AG09309 (cell line): ENCODE results near the gene SLC9A8.

Source experiments
- DNase-seq: peaks from one replicate; pipeline ENCODE4 v3.0.0-alpha.2; 2010; ENCODE audit warnings: low read depth
- H3K4me3 ChIP-seq: 2 replicates; pipeline ENCODE4 v1.5.1; 2011; ENCODE audit warnings: mild to moderate bottlenecking, low read depth, low read length, moderate library complexity; ENCODE audit not compliant: control insufficient read depth
- TF ChIP-seq, protein P1 (sequence below): IDR thresholded peaks from 2 replicates; pipeline ENCODE4 v1.5.1; 2011; ENCODE audit warnings: mild to moderate bottlenecking, low read depth, low read length, inconsistent platforms; ENCODE audit not compliant: insufficient read depth, control insufficient read depth; ENCODE audit errors: missing control alignments

SLC9A8 gene

DNA sequence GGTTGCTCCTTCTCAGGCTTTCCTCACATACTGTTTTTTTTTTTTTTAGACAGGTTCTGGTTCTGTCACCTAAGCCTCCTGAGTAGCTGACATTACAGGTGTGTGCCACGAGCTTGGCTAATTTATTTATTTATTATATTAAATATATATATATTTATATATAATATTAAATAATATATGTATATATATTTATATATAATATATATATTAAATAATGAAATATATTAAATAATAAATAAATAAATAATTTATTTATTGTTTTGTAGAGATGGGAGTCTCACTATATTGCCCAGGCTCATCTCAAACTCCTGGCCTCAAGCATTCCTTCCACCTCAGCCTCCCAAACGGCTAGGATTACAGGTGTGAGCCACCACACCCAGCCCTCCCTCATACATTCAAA lies 28.3 kb upstream of the SLC9A8 start:
- TF ChIP-seq, protein P1, sequence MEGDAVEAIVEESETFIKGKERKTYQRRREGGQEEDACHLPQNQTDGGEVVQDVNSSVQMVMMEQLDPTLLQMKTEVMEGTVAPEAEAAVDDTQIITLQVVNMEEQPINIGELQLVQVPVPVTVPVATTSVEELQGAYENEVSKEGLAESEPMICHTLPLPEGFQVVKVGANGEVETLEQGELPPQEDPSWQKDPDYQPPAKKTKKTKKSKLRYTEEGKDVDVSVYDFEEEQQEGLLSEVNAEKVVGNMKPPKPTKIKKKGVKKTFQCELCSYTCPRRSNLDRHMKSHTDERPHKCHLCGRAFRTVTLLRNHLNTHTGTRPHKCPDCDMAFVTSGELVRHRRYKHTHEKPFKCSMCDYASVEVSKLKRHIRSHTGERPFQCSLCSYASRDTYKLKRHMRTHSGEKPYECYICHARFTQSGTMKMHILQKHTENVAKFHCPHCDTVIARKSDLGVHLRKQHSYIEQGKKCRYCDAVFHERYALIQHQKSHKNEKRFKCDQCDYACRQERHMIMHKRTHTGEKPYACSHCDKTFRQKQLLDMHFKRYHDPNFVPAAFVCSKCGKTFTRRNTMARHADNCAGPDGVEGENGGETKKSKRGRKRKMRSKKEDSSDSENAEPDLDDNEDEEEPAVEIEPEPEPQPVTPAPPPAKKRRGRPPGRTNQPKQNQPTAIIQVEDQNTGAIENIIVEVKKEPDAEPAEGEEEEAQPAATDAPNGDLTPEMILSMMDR: no peak

DNA sequence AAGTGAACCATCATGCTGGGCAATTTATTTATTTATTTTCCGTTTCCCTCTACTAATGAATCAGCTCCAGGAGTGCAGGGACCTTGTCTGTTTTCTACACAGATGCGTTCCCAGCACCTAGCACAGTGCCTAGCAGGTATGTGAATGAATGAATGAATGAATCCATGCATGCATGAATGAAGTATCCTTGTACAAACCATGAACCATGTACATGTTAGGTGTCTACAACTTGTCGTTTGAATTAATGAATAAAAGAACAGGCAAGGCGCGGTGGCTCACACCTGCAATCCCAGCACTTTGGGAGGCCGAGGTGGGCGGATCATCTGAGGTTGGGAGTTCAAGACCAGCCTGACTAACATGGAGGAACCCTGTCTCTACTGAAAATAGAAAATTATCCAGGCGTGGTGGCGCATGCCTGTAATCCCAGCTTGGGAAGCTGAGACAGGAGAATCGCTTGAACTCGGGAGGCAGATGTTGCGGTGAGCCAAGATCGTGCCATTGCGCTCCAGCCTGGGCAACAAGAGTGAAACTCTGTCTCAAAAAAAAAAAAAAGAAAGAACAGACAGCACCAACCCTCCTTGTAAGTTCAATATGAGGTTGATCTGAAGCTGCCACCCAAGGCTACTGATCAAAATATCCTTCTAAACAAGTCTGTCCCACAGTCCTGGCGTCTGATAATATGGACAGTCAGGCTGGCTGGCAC lies 27.3 kb upstream of the SLC9A8 start:
- TF ChIP-seq, protein P1: no peak
- H3K4me3 ChIP-seq: no peak overlapping the region
- DNase-seq: no peak

More for the DNA sequence above, 28.3 kb upstream of the SLC9A8 start:
- DNase-seq: no peak
- no peak overlapping the region for H3K4me3 ChIP-seq

DNA sequence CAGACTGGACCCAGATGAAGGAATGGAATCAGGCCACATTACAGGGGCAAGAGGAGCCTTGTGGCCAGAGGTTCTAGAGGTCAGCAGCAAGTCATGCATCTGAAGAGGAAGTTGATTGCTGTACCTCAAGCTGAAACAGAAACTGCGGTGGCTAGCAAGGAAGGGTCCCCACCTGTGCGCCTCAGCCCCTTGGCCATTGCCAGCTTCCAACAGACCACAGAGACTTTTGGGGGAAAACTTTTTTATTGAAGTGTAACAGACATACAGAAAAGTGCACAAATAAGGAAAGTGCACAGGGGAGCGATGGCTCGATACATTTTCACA lies 26.8 kb upstream of the SLC9A8 start:
- DNase-seq: no peak
- H3K4me3 ChIP-seq: no peak overlapping the region
- TF ChIP-seq, protein P1: no peak

DNA sequence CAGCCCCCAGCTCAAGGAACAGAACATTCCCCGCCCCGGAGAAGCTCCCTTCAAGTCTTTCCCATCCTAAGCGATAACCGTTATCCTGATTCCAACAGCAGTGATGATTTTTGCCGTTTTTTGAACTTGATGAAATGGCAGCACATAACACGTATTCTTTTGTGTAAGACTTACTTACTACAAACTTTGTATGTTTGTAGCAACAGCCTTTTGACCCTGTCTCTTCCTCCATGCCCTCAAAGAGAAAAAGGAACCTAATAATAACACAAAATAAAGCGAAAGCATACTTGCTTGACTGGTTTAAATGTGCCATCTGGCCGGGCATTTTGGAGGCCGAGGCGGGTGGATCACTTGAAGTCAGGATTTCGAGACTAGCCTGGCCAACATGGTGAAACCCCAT lies 26.4 kb upstream of the SLC9A8 start:
- DNase-seq: no peak
- H3K4me3 ChIP-seq: no peak overlapping the region
- TF ChIP-seq, protein P1: no peak

DNA sequence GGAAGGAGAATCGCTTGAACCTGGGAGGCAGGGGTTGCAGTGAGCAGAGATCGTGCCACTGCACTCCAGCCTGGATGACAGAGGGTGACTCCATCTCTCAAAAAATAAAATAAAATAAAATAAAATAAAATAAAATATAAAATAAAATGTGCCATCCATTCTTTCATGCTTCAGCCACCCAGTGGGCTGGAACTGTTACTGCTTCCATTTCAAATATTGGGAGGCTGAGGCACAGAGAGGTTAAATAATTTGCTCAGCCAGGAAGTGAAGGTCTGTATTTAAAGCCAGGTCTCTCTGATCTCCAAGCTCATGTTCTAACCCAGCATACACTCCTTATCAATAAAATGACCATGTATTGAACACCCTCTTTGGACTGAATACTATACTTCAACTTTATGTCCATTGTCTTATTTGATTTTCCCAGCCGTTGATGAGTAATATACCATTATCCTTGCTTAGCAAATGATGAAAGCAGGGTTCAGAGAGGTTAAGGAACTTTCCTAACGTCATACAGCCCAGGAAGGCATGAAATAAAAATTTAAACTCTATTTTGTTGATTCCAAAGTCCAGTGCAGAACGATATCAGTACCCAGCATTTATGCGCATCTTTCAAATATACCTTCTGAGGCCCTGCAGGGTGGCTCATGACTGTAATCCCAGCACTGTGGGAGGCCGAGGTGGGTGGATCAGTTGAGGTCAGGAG lies 25.8 kb upstream of the SLC9A8 start:
- DNase-seq: no peak
- H3K4me3 ChIP-seq: no peak overlapping the region
- TF ChIP-seq, protein P1: peak; percentile 49

DNA sequence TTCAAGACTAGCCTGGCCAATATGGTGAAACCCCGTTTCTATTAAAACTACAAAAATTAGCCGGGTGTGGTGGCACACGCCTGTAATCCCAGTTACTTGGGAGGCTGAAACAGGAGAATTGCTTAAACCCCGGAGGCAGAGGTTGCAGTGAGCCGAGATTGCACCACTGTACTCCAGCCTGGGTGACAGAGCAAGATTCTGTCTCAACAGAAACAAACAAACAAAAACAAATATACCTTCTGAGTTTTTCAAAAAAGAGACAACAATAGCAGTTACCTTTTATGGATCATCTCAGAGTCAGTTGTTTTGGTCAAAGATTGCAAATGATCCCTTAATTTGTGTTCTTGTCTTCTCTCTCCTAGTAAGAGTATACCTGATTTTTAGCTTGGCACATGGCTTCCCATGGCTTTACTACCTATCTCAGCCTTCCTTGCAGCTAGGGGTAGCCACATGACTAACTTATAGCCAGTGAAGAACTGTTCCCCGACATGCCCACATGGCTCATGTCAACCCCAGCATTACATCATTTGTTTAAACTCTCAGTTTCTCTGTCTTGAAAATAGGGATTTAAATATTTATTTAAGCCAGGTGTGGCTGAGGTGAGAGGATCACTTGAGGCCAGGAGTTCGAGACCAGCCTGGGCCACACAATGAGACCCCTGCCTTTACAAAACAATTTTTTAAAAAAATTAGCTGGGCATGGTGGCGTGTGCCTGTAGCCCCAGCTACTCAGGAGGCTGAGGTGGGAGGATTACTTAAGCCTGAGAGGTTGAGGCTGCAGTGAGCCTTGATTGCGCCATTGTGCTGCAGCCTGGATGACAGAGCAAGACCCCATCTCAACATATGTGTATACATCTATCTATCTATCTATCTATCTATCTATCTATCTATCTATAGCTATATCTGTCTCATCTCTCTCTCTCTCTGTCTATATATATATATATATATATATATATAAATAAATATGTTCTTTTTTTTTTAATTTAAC lies 25.0 kb upstream of the SLC9A8 start:
- no peak overlapping the region for H3K4me3 ChIP-seq
- TF ChIP-seq, protein P1: no peak
- no peak for DNase-seq
